ENCODE measurements around the gene MOB3A. TPM values are rescaled to one million over a fixed set of nuclear protein-coding genes. Genes with fewer than 3 reads are reported as not detected.

Gene MOB3A
- total RNA-seq, 1 donor from 2014 or later, result 88.5 TPM

DNA sequence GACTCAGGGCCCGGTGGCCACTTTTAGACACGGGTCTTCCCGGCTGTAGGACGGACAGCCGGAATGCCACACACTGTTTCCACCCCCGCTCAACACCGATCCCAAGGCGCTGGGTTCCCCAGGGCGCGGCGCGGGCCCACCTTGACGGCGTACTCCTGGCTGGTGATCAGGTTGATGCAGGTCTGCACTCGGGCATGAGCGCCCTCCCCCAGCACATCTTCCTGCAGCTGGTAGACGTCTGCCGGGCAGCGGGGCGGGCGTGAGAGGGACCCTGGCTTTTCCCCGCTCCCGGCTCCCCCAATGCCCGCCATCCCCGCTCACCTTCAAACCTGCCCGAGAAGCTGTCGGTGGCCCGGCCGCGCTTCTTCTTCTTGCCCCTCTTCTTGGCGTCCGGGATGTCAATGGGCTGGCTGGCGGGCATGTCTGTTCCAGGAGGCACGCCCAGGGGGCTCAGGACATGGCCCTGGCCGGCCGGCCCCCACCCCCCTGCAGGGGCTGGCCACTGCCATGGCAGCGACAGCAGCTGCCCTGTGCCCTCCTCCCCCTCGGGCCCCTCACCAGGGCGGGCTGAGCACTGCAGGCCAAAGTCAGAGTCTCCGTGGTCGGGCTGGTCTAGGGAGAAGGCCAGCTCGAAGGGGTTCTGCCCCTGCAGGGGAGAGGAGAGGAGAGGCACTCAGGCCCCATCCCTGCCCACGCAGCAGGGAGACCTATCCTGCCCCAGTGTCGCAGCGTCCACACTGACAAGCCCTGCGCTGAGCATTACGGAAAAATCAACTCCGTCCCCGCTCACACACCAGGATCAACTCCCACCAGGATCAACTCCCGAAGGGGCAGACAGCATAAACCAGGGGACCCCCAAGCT, 49.8 kb downstream of the MOB3A start:
- no peak overlapping the region for H3K27ac Mint-ChIP-seq (ENCODE audit: unreplicated experiment)
- H3K36me3 Mint-ChIP-seq (ENCODE audit: low read depth, unreplicated experiment), result peaks cover 4% of the 10 kb centered on the region
- DNase-seq (ENCODE audit: low spot score), result no peak
- H3K27me3 Mint-ChIP-seq (ENCODE audit: unreplicated experiment), result peaks cover 6% of the 10 kb centered on the region
- peak overlapping the region; percentile 42 for H3K4me3 Mint-ChIP-seq (ENCODE audit: unreplicated experiment)
- H3K9me3 Mint-ChIP-seq (ENCODE audit: unreplicated experiment), result no peaks in the 10 kb centered on the region
- peaks cover 10% of the 10 kb centered on the region for H3K4me1 Mint-ChIP-seq (ENCODE audit: unreplicated experiment)
- TF ChIP-seq, protein P1, sequence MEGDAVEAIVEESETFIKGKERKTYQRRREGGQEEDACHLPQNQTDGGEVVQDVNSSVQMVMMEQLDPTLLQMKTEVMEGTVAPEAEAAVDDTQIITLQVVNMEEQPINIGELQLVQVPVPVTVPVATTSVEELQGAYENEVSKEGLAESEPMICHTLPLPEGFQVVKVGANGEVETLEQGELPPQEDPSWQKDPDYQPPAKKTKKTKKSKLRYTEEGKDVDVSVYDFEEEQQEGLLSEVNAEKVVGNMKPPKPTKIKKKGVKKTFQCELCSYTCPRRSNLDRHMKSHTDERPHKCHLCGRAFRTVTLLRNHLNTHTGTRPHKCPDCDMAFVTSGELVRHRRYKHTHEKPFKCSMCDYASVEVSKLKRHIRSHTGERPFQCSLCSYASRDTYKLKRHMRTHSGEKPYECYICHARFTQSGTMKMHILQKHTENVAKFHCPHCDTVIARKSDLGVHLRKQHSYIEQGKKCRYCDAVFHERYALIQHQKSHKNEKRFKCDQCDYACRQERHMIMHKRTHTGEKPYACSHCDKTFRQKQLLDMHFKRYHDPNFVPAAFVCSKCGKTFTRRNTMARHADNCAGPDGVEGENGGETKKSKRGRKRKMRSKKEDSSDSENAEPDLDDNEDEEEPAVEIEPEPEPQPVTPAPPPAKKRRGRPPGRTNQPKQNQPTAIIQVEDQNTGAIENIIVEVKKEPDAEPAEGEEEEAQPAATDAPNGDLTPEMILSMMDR (IDR thresholded peaks at IDR 0.05; ENCODE audit: unreplicated experiment), result no peak

DNA sequence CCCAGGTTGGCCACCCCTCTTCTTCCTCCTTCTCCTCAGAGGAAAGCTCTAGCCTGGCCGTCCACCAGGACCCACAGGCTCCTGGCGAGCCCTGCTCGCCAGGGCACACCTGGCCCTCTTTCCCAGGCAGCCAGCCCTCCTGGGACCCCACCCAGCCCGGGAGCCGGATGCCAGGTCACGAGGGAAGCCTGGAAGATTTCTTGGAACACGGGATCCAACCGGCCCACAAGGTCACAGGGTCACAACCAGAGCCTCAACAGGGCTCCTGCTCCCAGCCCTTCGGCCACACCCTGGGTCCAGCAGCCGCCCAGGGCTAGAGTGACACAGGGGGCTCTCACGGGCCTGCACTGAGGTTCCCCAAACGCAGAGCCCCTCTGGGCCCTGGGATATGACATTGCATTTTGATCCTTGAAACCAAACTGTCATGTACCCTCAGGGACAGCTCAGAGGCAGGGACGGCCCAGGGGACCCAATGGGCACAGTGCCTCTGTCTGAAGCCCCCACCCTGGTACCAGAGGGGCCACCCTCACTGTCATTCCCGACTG, 50.6 kb downstream of the MOB3A start:
- H3K36me3 Mint-ChIP-seq (ENCODE audit: low read depth, unreplicated experiment), result peaks cover 4% of the 10 kb centered on the region
- TF ChIP-seq, protein P1 (IDR thresholded peaks at IDR 0.05; ENCODE audit: unreplicated experiment), result no peak
- no peak overlapping the region for H3K4me3 Mint-ChIP-seq (ENCODE audit: unreplicated experiment)
- H3K4me1 Mint-ChIP-seq (ENCODE audit: unreplicated experiment), result peaks cover 10% of the 10 kb centered on the region
- no peaks in the 10 kb centered on the region for H3K9me3 Mint-ChIP-seq (ENCODE audit: unreplicated experiment)
- H3K27me3 Mint-ChIP-seq (ENCODE audit: unreplicated experiment), result peaks cover 6% of the 10 kb centered on the region
- no peak overlapping the region for H3K27ac Mint-ChIP-seq (ENCODE audit: unreplicated experiment)
- no peak for DNase-seq (ENCODE audit: low spot score)

DNA sequence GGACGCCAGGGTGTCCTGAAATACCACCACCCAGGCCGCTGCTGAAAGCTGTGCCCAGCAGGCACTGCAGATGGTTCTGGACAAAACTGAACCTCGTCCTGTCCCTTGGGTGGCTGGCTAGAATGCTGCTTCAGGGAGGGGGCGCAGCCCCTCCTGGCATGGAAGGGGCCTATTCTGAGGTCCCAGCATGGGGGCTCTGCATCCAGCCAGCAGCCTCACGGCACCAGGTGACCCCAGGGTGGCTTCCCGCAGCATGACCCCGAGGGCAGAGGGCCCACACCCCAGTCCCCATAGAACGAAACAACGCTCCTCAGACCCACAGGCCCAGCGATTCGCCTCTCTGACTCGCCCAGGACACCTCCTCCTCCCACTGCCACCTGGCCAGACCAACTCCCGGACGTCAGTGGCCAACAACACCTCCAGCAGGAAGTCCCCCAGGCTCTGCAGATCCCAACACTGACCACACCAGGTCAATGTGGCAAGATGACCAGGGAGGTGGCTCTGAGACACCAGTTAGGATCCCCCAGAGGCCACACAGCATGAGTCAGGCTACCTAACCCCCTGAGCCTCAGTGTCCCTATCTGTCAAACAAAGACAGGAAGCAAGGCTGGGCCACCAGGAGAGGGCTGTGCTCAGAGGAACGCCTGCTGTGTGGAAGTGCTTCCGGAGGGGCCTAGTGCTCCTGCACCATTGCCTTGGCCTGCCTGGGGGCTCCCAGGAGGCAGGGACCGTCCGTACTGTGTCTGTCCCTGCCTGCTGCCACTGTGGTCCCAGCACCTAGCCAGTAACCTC, 51.2 kb downstream of the MOB3A start:
- peaks cover 4% of the 10 kb centered on the region for H3K36me3 Mint-ChIP-seq (ENCODE audit: low read depth, unreplicated experiment)
- peaks cover 6% of the 10 kb centered on the region for H3K27me3 Mint-ChIP-seq (ENCODE audit: unreplicated experiment)
- TF ChIP-seq, protein P1 (IDR thresholded peaks at IDR 0.05; ENCODE audit: unreplicated experiment), result no peak
- no peak overlapping the region for H3K27ac Mint-ChIP-seq (ENCODE audit: unreplicated experiment)
- H3K9me3 Mint-ChIP-seq (ENCODE audit: unreplicated experiment), result no peaks in the 10 kb centered on the region
- H3K4me1 Mint-ChIP-seq (ENCODE audit: unreplicated experiment), result peaks cover 10% of the 10 kb centered on the region
- no peak for DNase-seq (ENCODE audit: low spot score)
- H3K4me3 Mint-ChIP-seq (ENCODE audit: unreplicated experiment), result no peak overlapping the region

DNA sequence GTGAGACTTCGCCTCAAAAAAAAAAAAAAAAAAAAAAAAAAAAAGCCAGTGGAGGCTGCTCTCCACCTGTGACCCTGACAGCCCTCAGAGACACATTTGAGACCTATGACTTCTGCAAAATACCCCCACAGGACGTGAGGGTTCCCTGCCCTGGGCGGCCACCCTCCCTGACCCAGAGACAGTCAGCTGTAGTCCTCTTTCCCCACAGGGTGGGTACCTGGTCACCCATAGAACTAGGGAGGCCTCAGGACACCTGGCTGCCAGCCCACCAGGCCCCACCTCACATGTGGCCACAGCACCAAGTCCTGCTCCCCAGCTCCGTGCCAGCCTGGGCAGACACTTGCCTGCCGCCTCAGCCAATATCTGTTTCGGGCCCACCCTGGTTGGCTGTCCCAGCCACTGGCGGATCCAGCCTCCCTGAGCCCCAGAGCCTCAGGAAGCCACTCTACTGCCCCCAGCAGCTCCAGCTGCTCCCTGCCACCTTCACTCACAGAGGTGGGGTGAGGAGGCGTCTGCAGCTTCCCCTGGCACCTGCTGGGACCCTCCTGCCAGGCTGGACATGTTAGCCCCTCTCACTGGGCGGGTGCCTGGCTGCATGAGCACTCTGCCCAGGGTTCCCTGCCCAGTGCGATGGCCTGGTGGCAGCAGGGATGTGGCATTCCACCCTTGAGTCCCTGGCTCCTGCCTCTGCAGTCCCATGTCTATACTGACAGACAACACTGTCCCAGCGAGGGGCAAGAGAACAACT, 52.0 kb downstream of the MOB3A start:
- H3K27ac Mint-ChIP-seq (ENCODE audit: unreplicated experiment), result no peak overlapping the region

More for the DNA sequence above, 52.0 kb downstream of the MOB3A start:
- DNase-seq (ENCODE audit: low spot score), result no peak
- Mint-ChIP-seq H3K4me1 (ENCODE audit: unreplicated experiment) (peaks cover 5% of the 10 kb centered on the region), H3K36me3 (ENCODE audit: low read depth, unreplicated experiment) (peaks cover 4% of the 10 kb centered on the region), H3K27me3 (ENCODE audit: unreplicated experiment) (peaks cover 7% of the 10 kb centered on the region), H3K4me3 (ENCODE audit: unreplicated experiment) (no peak overlapping the region), H3K9me3 (ENCODE audit: unreplicated experiment) (no peaks in the 10 kb centered on the region)
- TF ChIP-seq, protein P1 (IDR thresholded peaks at IDR 0.05; ENCODE audit: unreplicated experiment), result no peak
